ENCODE measurements around the gene TIMM44. TPM values are rescaled to one million over a fixed set of nuclear protein-coding genes. Genes with fewer than 3 reads are reported as not detected.
"Not testable (repeated sequence)": the region's sequence is repeated elsewhere in the genome, so short reads cannot be mapped to it uniquely, and the experiment has no call there.

The TIMM44 gene
- total RNA-seq, 1 experiment from 2014 or later: 153 TPM

- no TSS peak for BruUV-seq (replicated peaks)
- DNase-seq (ENCODE audit: low spot score): no peak
- H3K27ac ChIP-seq (ENCODE audit: low read depth, low read length, poor library complexity, severe bottlenecking): no peak overlapping the region
- H3K36me3 ChIP-seq (ENCODE audit: insufficient read depth, low read length, poor library complexity, severe bottlenecking): peaks cover 69% of the 10 kb centered on the region
- no peaks in the 10 kb centered on the region for H3K27me3 ChIP-seq (replicated peaks; ENCODE audit: insufficient read depth, low read depth, low read length, poor library complexity)
- H3K4me1 ChIP-seq (ENCODE audit: insufficient read depth, low read length, poor library complexity, severe bottlenecking): no peaks in the 10 kb centered on the region
- no peak overlapping the region for H3K4me3 ChIP-seq (ENCODE audit: low read depth, low read length, poor library complexity, severe bottlenecking)
- intact Hi-C loops (cut with micrococcal nuclease; ENCODE audit: unreplicated experiment): no loop called here
- POLR2A ChIA-PET (ENCODE audit: low non-redundant PET): no interaction called here
- no peaks in the 10 kb centered on the region for H3K9me3 ChIP-seq (ENCODE audit: low read depth, low read length, poor library complexity, severe bottlenecking)
- TF ChIP-seq EZH2 (IDR thresholded peaks at IDR 0.05; ENCODE audit: borderline replicate concordance, low read depth, low read length, poor library complexity, severe bottlenecking): no peak
- TF ChIP-seq, protein P1, sequence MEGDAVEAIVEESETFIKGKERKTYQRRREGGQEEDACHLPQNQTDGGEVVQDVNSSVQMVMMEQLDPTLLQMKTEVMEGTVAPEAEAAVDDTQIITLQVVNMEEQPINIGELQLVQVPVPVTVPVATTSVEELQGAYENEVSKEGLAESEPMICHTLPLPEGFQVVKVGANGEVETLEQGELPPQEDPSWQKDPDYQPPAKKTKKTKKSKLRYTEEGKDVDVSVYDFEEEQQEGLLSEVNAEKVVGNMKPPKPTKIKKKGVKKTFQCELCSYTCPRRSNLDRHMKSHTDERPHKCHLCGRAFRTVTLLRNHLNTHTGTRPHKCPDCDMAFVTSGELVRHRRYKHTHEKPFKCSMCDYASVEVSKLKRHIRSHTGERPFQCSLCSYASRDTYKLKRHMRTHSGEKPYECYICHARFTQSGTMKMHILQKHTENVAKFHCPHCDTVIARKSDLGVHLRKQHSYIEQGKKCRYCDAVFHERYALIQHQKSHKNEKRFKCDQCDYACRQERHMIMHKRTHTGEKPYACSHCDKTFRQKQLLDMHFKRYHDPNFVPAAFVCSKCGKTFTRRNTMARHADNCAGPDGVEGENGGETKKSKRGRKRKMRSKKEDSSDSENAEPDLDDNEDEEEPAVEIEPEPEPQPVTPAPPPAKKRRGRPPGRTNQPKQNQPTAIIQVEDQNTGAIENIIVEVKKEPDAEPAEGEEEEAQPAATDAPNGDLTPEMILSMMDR (conservative IDR thresholded peaks at IDR 0.05; ENCODE audit: low read depth, low read length): no peak
- CTCF ChIA-PET: no interaction called here
These were observed 20.1 kb upstream of the TIMM44 start for GRCh38 chr19:7963566-7963965.

GRCh38 chr19:7962644-7963268, 19.3 kb upstream of the TIMM44 start:
- no peak overlapping the region for H3K4me3 ChIP-seq (ENCODE audit: low read depth, low read length, poor library complexity, severe bottlenecking)
- H3K27me3 ChIP-seq (replicated peaks; ENCODE audit: insufficient read depth, low read depth, low read length, poor library complexity): no peaks in the 10 kb centered on the region
- CTCF ChIA-PET: interaction anchor here (0.5 kb wide), 1 partner anchor 291 kb away, joined by 13 read pairs; no protein-coding TSS in a partner anchor
- H3K27ac ChIP-seq (ENCODE audit: low read depth, low read length, poor library complexity, severe bottlenecking): peak overlapping the region; percentile 19
- H3K4me1 ChIP-seq (ENCODE audit: insufficient read depth, low read length, poor library complexity, severe bottlenecking): no peaks in the 10 kb centered on the region
- no peaks in the 10 kb centered on the region for H3K9me3 ChIP-seq (ENCODE audit: low read depth, low read length, poor library complexity, severe bottlenecking)
- TF ChIP-seq, protein P1 (conservative IDR thresholded peaks at IDR 0.05; ENCODE audit: low read depth, low read length): no peak
- no peak for TF ChIP-seq EZH2 (IDR thresholded peaks at IDR 0.05; ENCODE audit: borderline replicate concordance, low read depth, low read length, poor library complexity, severe bottlenecking)
- intact Hi-C loops (cut with micrococcal nuclease; ENCODE audit: unreplicated experiment): no loop called here
- H3K36me3 ChIP-seq (ENCODE audit: insufficient read depth, low read length, poor library complexity, severe bottlenecking): peaks cover 61% of the 10 kb centered on the region
- DNase-seq (ENCODE audit: low spot score): no peak
- POLR2A ChIA-PET (ENCODE audit: low non-redundant PET): no interaction called here
- TSS peak; percentile 56 for BruUV-seq (replicated peaks)

- Histone ChIP-seq H3K27me3 (replicated peaks; ENCODE audit: insufficient read depth, low read depth, low read length, poor library complexity) (no peaks in the 10 kb centered on the region), H3K4me1 (ENCODE audit: insufficient read depth, low read length, poor library complexity, severe bottlenecking) (no peaks in the 10 kb centered on the region), H3K36me3 (ENCODE audit: insufficient read depth, low read length, poor library complexity, severe bottlenecking) (peaks cover 55% of the 10 kb centered on the region), H3K27ac (ENCODE audit: low read depth, low read length, poor library complexity, severe bottlenecking) (no peak overlapping the region), H3K9me3 (ENCODE audit: low read depth, low read length, poor library complexity, severe bottlenecking) (no peaks in the 10 kb centered on the region), H3K4me3 (ENCODE audit: low read depth, low read length, poor library complexity, severe bottlenecking) (no peak overlapping the region)
- intact Hi-C loops (cut with micrococcal nuclease; ENCODE audit: unreplicated experiment): no loop called here
- CTCF ChIA-PET: interaction anchor here (0.5 kb wide), 1 partner anchor 291 kb away, joined by 13 read pairs; no protein-coding TSS in a partner anchor
- DNase-seq (ENCODE audit: low spot score): no peak
- BruUV-seq (replicated peaks): no TSS peak
- no peak for TF ChIP-seq EZH2 (IDR thresholded peaks at IDR 0.05; ENCODE audit: borderline replicate concordance, low read depth, low read length, poor library complexity, severe bottlenecking)
- TF ChIP-seq, protein P1 (conservative IDR thresholded peaks at IDR 0.05; ENCODE audit: low read depth, low read length): no peak
- POLR2A ChIA-PET (ENCODE audit: low non-redundant PET): no interaction called here
These were observed 18.6 kb upstream of the TIMM44 start for GRCh38 chr19:7961920-7962626.

- H3K36me3 ChIP-seq (ENCODE audit: insufficient read depth, low read length, poor library complexity, severe bottlenecking): peaks cover 46% of the 10 kb centered on the region
- CTCF ChIA-PET; DNase-seq (ENCODE audit: low spot score); H3K4me1 ChIP-seq (ENCODE audit: insufficient read depth, low read length, poor library complexity, severe bottlenecking); intact Hi-C loops (cut with micrococcal nuclease; ENCODE audit: unreplicated experiment); H3K27ac ChIP-seq (ENCODE audit: low read depth, low read length, poor library complexity, severe bottlenecking); H3K27me3 ChIP-seq (replicated peaks; ENCODE audit: insufficient read depth, low read depth, low read length, poor library complexity); H3K4me3 ChIP-seq (ENCODE audit: low read depth, low read length, poor library complexity, severe bottlenecking); BruUV-seq (replicated peaks); POLR2A ChIA-PET (ENCODE audit: low non-redundant PET); H3K9me3 ChIP-seq (ENCODE audit: low read depth, low read length, poor library complexity, severe bottlenecking): not testable (repeated sequence)
These were observed 17.6 kb upstream of the TIMM44 start for GRCh38 chr19:7961082-7961481.

All from A673 (cell line).